Transverse colon (tissue), 4 donors: ENCODE results near the gene PRLR. TPM values are rescaled to one million over a fixed set of nuclear protein-coding genes. Genes with fewer than 3 reads are reported as not detected.

ENCODE experiments used
- DNase-seq: peaks from one replicate; pipeline ENCODE4 v3.0.0-alpha.2; 2019
- H3K27ac ChIP-seq, 4 donors: fragments of 200-600 bp; sonication (generic); 2 replicates each; pipeline ENCODE4 v1.5.1; 2016 to 2018; ENCODE audit warnings: inconsistent platforms in 4 of 4
- H3K27me3 ChIP-seq: fragments of 200-600 bp; sonication (generic); 2 replicates; pipeline ENCODE4 v1.5.1; 2017; ENCODE audit warnings: inconsistent platforms
- H3K36me3 ChIP-seq, 4 donors: fragments of 200-600 bp; sonication (generic); 2 replicates each; pipeline ENCODE4 v1.5.1; 2017 to 2019; ENCODE audit warnings: inconsistent platforms in 4 of 4
- H3K4me1 ChIP-seq, 4 donors: fragments of 200-600 bp; sonication (generic); 2 replicates each; pipeline ENCODE4 v1.5.1; 2017 to 2020; ENCODE audit warnings: inconsistent platforms in 4 of 4
- H3K4me3 ChIP-seq, 4 donors: fragments of 200-600 bp; sonication (generic); 1 replicate in 1 of 4; 2 replicates in 3 of 4; pipeline versions ENCODE4 v1.5.1 to v1.6.1; 2017 to 2019; ENCODE audit warnings: inconsistent platforms in 4 of 4
- H3K9me3 ChIP-seq, 2 donors: fragments of 200-600 bp; sonication (generic); 2 replicates each; pipeline ENCODE4 v1.5.1; 2017 to 2019; ENCODE audit warnings: inconsistent platforms in 2 of 2
- CTCF ChIP-seq, 5 experiments: fragments of 200-600 bp in 3 of 5; fragments of 450-650 bp in 2 of 5; sonication (generic) in 3 of 5; IDR thresholded peaks; 1 replicate in 2 of 5; 2 replicates in 3 of 5; pipeline ENCODE4 v1.5.1; 2016 to 2017; ENCODE audit warnings: antibody characterized with exemption in 5 of 5, inconsistent platforms in 3 of 5, mild to moderate bottlenecking in 2 of 5, moderate library complexity in 1 of 5
- EP300 ChIP-seq: sonication (generic); formaldehyde crosslinking; IDR thresholded peaks from one replicate; pipeline ENCODE4 v1.6.1; 2017; ENCODE audit warnings: antibody characterized with exemption, low read depth
- POLR2A ChIP-seq: fragments of 450-650 bp; IDR thresholded peaks from one replicate; pipeline ENCODE4 v1.6.1; 2016; ENCODE audit warnings: antibody characterized with exemption, mild to moderate bottlenecking, moderate library complexity
- POLR2AphosphoS5 ChIP-seq, 3 donors: sonication (generic); formaldehyde crosslinking; IDR thresholded peaks; one replicate each; pipeline ENCODE4 v1.6.1; 2016; ENCODE audit warnings: antibody characterized with exemption in 3 of 3
- WGBS, 2 donors: methylation state at CpG; one replicate each; pipeline ENCODE4 v1.1.5; 2018; ENCODE audit warnings: low coverage in 1 of 2; 5-methylcytosine and 5-hydroxymethylcytosine counted together
- in situ Hi-C, 4 donors: fragments of 200-750 bp; cut with MboI; loops; one replicate each; pipeline versions ENCODE4 v1.15.0 to v1.15.1; 2017; ENCODE audit warnings: low sequenced_read_pairs in 3 of 4, low pct_ligation_motif_present in 1 of 4, low pct_unique_long_range_greater_than_20kb in 1 of 4
- intact Hi-C: fragments of 100-400 bp; cut with DNase I; formaldehyde crosslinking; loops from one replicate; pipeline ENCODE4 v1.15.1; 2023; ENCODE audit warnings: low total_unique reads
- total RNA-seq, 4 donors: library from RNA; depleted of rRNA; stranded (reverse); fragments of >200 nt; gene quantifications; one replicate each; pipeline ENCODE4 v1.1.0, GENCODE V29; 2016

The PRLR gene
- total RNA-seq, 4 donors from 2014 or later: 4.9 to 19.8 (median 13.0) TPM

DNA sequence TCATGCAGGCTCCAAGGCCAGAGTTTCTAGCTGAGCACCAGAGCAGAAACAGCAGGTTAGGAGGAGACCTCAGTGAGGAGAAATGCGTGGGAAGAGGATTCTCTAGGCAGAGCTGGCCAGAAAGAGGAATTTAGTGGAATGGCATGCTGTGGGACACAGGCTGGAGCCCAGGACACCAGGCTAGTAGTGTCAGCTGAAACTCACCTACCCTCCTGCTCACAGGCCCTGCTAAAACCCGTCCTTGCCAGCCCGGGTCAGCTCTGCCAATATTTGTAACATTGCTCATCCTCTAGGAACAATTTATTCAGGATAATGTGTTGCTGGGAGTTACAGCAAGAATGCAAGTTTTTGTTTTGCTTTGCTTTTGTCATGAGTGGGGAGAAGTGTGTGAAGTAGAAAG, 142.3 kb downstream of the PRLR start:
- H3K27me3 ChIP-seq: no peaks in the 10 kb centered on the region
- no peaks in the 10 kb centered on the region for H3K9me3 ChIP-seq
- peaks cover 0 to 14% (median 3%) of the 10 kb centered on the region in 4 donors for H3K4me1 ChIP-seq
- in situ Hi-C loops (loop anchor here (10.0 to 25.0 kb wide), 4 partner anchors 347 to 849 kb away; partner anchors contain the start of genes CAPSL (in 3 of the 4) and SPEF2 (in 1 of the 4)), intact Hi-C loops (no loop called here)
- no peaks in the 10 kb centered on the region for H3K36me3 ChIP-seq
- no peak overlapping the region for H3K27ac ChIP-seq
- no peak for TF ChIP-seq POLR2AphosphoS5 (IDR thresholded peaks at IDR 0.05)
- no peak for TF ChIP-seq POLR2A
- TF ChIP-seq EP300: no peak
- no peak for TF ChIP-seq CTCF (IDR thresholded peaks at IDR 0.05)
- no peak for DNase-seq
- H3K4me3 ChIP-seq: no peak overlapping the region
- 77% methylated on average over 3 of the region's 3 CpGs; no CpG with 5 or more reads in 1 of the 2 donors for WGBS, 2 donors

DNA sequence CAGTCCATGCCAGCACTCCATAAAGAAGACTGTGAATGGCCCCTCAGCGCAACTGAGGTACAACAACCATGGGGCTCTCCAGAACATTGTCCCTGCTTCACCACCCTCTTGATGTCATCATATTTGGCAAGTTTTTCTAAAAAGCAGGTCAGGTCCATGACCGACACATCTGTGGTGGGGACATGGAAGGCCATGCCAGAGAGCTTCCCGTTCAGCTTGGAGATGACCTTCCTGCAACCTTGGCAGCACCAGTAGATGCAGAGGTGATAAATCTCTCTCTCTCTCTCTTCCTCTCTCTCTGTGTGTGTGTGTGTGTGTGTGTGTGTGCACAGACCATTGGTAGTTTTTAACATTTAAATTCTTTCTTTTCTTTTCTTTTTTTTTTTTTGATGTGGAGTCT, 147.1 kb downstream of the PRLR start:
- H3K9me3 ChIP-seq: no peaks in the 10 kb centered on the region
- no peak overlapping the region for H3K4me3 ChIP-seq
- in situ Hi-C loops (loop anchor here (10.0 to 25.0 kb wide), 4 partner anchors 352 to 854 kb away; partner anchors contain the start of genes CAPSL (in 3 of the 4) and SPEF2 (in 1 of the 4)), intact Hi-C loops (no loop called here)
- DNase-seq: no peak
- 85 to 100% methylated on average over 1 to 3 of the region's 3 CpGs for WGBS, 2 donors
- H3K36me3 ChIP-seq: no peaks in the 10 kb centered on the region
- no peak overlapping the region for H3K27ac ChIP-seq
- no peaks in the 10 kb centered on the region for H3K27me3 ChIP-seq
- TF ChIP-seq EP300 (no peak), POLR2AphosphoS5 (IDR thresholded peaks at IDR 0.05) (no peak), CTCF (IDR thresholded peaks at IDR 0.05) (no peak), POLR2A (no peak)
- no peaks in the 10 kb centered on the region for H3K4me1 ChIP-seq

DNA sequence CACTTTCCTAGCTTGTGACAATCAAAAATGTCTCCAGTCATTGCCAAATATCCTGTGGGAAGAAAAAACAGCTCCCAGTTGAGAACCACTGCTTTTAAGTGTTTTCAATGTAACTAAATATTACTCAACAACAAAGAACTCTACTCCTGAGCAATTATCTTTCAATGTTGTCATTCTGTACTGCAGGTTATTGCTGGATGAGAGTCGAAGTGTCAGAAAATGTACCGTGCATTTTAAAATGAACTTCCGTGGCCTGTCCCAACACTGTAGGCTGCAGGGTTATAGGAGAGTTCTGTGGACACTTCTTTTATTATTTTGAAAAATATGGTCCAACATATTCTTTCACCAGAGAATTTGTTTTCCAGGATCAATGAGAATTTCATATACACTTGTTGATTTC, 147.8 kb downstream of the PRLR start:
- Histone ChIP-seq H3K9me3 (no peaks in the 10 kb centered on the region), H3K27ac (no peak overlapping the region), H3K27me3 (no peaks in the 10 kb centered on the region), H3K36me3 (no peaks in the 10 kb centered on the region), H3K4me3 (no peak overlapping the region), H3K4me1 (no peaks in the 10 kb centered on the region)
- intact Hi-C loops: no loop called here
- DNase-seq: no peak
- 87 to 96% methylated on average over 3 of the region's 3 CpGs for WGBS, 2 donors
- in situ Hi-C loops: loop anchor here (10.0 to 25.0 kb wide), 4 partner anchors 352 to 855 kb away; partner anchors contain the start of genes CAPSL (in 3 of the 4) and SPEF2 (in 1 of the 4)
- TF ChIP-seq POLR2AphosphoS5 (IDR thresholded peaks at IDR 0.05) (no peak), POLR2A (no peak), CTCF (IDR thresholded peaks at IDR 0.05) (no peak), EP300 (no peak)

DNA sequence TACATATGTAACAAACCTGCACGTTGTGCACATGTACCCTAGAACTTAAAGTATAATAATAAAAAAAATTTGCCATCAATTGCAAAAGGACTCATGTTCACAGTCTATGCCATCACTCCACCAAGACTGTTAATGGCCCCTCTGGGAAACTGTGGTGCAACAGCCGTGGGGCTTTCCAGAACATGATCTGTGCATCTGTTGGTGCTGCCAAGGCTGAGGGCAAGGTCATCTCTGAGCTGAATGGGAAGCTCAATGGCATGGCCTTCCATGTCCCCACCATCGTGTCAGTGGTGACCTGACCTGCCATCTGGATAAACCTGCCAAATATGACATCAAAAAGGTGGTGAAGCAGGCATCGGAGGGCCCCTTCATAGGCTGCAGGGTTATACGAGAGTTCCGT, 149.2 kb downstream of the PRLR start:
- DNase-seq: no peak
- TF ChIP-seq EP300 (no peak), CTCF (IDR thresholded peaks at IDR 0.05) (no peak), POLR2AphosphoS5 (IDR thresholded peaks at IDR 0.05) (no peak), POLR2A (no peak)
- no peak overlapping the region for H3K27ac ChIP-seq
- WGBS, 2 donors: 93 to 98% methylated on average over 4 to 6 of the region's 6 CpGs
- H3K36me3 ChIP-seq: no peaks in the 10 kb centered on the region
- H3K4me3 ChIP-seq: no peak overlapping the region
- in situ Hi-C loops: loop anchor here (10.0 to 25.0 kb wide), 4 partner anchors 354 to 856 kb away; partner anchors contain the start of genes CAPSL (in 3 of the 4) and SPEF2 (in 1 of the 4)
- H3K27me3 ChIP-seq: no peaks in the 10 kb centered on the region
- no peaks in the 10 kb centered on the region for H3K9me3 ChIP-seq
- H3K4me1 ChIP-seq: no peaks in the 10 kb centered on the region
- intact Hi-C loops: no loop called here
